Measurements from ENCODE around the gene LAMA3. TPM values are rescaled to one million over a fixed set of nuclear protein-coding genes. Genes with fewer than 3 reads are reported as not detected.
A peak's percentile ranks its signal among the peaks of the same experiment; 100 is the strongest.

LAMA3 gene
- total RNA-seq, 2 donors from 2014 or later = 5.6 to 6.7 TPM

- DNase-seq = peak; percentile 53
- peak in 1 of 2 donors; percentile 19 for ATAC-seq
- intact Hi-C loops (cut with DNase I) = no loop called here
Measured at GRCh38 chr18:23903971-23904370, 214.7 kb downstream of the LAMA3 start.

GRCh38 chr18:23906658-23907057 lies 217.4 kb downstream of the LAMA3 start:
- DNase-seq (no peak), ATAC-seq (no peak)
- intact Hi-C loops (cut with DNase I) = no loop called here

GRCh38 chr18:23908827-23909226 lies 219.6 kb downstream of the LAMA3 start:
- ATAC-seq (no peak), DNase-seq (no peak)
- intact Hi-C loops (cut with DNase I) = no loop called here

GRCh38 chr18:23910032-23910431 lies 220.8 kb downstream of the LAMA3 start:
- no peak for ATAC-seq
- intact Hi-C loops (cut with DNase I) = loop anchor here (10.0 kb wide), 2 partner anchors 95 to 205 kb away; no protein-coding TSS in a partner anchor

GRCh38 chr18:23912356-23912755 lies 223.1 kb downstream of the LAMA3 start:
- intact Hi-C loops (cut with DNase I) = loop anchor here (10.0 kb wide), 2 partner anchors 98 to 202 kb away; no protein-coding TSS in a partner anchor
- no peak for DNase-seq
- no peak for ATAC-seq

More at GRCh38 chr18:23910032-23910431, 220.8 kb downstream of the LAMA3 start:
- DNase-seq = no peak

GRCh38 chr18:23916338-23916737 lies 227.1 kb downstream of the LAMA3 start:
- ATAC-seq (no peak), DNase-seq (no peak)
- intact Hi-C loops (cut with DNase I) = loop anchor here (5.0 to 10.0 kb wide), 4 partner anchors 94 to 294 kb away; no protein-coding TSS in a partner anchor

- peak; percentile 71 to 79 for ATAC-seq
- DNase-seq = peak; percentile 79
- intact Hi-C loops (cut with DNase I) = loop anchor here (5.0 to 10.0 kb wide), 4 partner anchors 96 to 296 kb away; no protein-coding TSS in a partner anchor
Measured at GRCh38 chr18:23918395-23919032, 229.3 kb downstream of the LAMA3 start.

GRCh38 chr18:23920054-23920453 lies 230.8 kb downstream of the LAMA3 start:
- intact Hi-C loops (cut with DNase I) = loop anchor here in 1 of 2 donors (10.0 kb wide), 1 partner anchor 195 kb away; no protein-coding TSS in a partner anchor
- ATAC-seq (no peak), DNase-seq (no peak)

- DNase-seq = no peak
- intact Hi-C loops (cut with DNase I) = loop anchor here in 1 of 2 donors (10.0 kb wide), 1 partner anchor 193 kb away; no protein-coding TSS in a partner anchor
- no peak for ATAC-seq
Measured at GRCh38 chr18:23921716-23922285, 232.5 kb downstream of the LAMA3 start.

- ATAC-seq (no peak), DNase-seq (no peak)
- intact Hi-C loops (cut with DNase I) = loop anchor here in 1 of 2 donors (10.0 kb wide), 1 partner anchor 192 kb away; no protein-coding TSS in a partner anchor
Measured at GRCh38 chr18:23922939-23923338, 233.7 kb downstream of the LAMA3 start.

- intact Hi-C loops (cut with DNase I) = loop anchor here in 1 of 2 donors (10.0 kb wide), 1 partner anchor 190 kb away; no protein-coding TSS in a partner anchor
- no peak for DNase-seq
- no peak for ATAC-seq
Measured at GRCh38 chr18:23924813-23925212, 235.6 kb downstream of the LAMA3 start.

- intact Hi-C loops (cut with DNase I) = loop anchor here in 1 of 2 donors (10.0 kb wide), 1 partner anchor 188 kb away; no protein-coding TSS in a partner anchor
- ATAC-seq (no peak), DNase-seq (no peak)
Measured at GRCh38 chr18:23926571-23926970, 237.3 kb downstream of the LAMA3 start.

- ATAC-seq = no peak
- intact Hi-C loops (cut with DNase I) = loop anchor here in 1 of 2 donors (10.0 kb wide), 1 partner anchor 187 kb away; no protein-coding TSS in a partner anchor
Measured at GRCh38 chr18:23927821-23928746, 238.8 kb downstream of the LAMA3 start.

GRCh38 chr18:23929362-23929930 lies 240.2 kb downstream of the LAMA3 start:
- no peak for ATAC-seq
- DNase-seq = no peak
- intact Hi-C loops (cut with DNase I) = loop anchor here in 1 of 2 donors (10.0 kb wide), 1 partner anchor 185 kb away; no protein-coding TSS in a partner anchor

More at GRCh38 chr18:23927821-23928746, 238.8 kb downstream of the LAMA3 start:
- DNase-seq = no peak

GRCh38 chr18:23930002-23930401 lies 240.7 kb downstream of the LAMA3 start:
- DNase-seq (no peak), ATAC-seq (no peak)
- intact Hi-C loops (cut with DNase I) = no loop called here

GRCh38 chr18:23932385-23933067 lies 243.3 kb downstream of the LAMA3 start:
- no peak for DNase-seq
- intact Hi-C loops (cut with DNase I) = no loop called here
- no peak for ATAC-seq

GRCh38 chr18:23933407-23933806 lies 244.2 kb downstream of the LAMA3 start:
- DNase-seq (no peak), ATAC-seq (no peak)
- intact Hi-C loops (cut with DNase I) = no loop called here

GRCh38 chr18:23934252-23934651 lies 245.0 kb downstream of the LAMA3 start:
- intact Hi-C loops (cut with DNase I) = no loop called here
- DNase-seq = no peak
- no peak for ATAC-seq

Data from left cardiac atrium (tissue), 4 donors.